Measurements from ENCODE around the gene TRPC1. TPM values are rescaled to one million over a fixed set of nuclear protein-coding genes. Genes with fewer than 3 reads are reported as not detected.
"Not testable (repeated sequence)": the region's sequence is repeated elsewhere in the genome, so short reads cannot be mapped to it uniquely, and the experiment has no call there.

Gene TRPC1
- total RNA-seq, result 1 to 10 TPM; 3.1 to 9.7 TPM

DNA sequence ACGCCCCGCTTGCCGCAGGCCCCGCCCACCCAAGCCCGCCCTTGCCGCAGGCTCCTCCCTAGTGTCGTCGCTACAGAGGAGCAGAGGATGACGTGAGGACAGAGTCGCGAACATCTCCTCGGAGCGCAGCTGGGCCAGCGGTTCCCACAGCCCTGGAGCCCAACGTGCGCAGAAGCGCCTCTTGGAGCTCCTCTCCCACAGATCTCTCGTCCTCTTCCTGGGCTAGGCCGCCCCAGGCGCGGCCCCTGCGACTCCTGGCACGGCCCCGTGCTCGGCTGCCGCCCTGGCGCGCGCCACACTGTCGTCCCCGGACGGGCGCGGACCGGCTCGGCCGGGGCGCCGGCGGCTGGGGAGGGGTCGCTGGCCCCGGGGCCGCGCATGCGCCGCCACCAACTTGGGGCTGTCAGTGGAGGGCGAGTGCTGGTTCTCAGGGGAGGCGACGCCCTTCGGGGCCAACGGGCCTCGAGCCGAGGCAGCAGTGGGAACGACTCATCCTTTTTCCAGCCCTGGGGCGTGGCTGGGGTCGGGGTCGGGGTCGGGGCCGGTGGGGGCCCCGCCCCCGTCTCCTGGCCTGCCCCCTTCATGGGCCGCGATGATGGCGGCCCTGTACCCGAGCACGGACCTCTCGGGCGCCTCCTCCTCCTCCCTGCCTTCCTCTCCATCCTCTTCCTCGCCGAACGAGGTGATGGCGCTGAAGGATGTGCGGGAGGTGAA lies at the start of gene TRPC1:
TRPC1 (plus strand) TSS at position 67 of the 714 bp plus-strand sequence; CDS start at position 593, 526 bp downstream.
- peaks cover 0 to 6% of the 10 kb centered on the region in 2 donors for H3K9me3 Mint-ChIP-seq
- H3K36me3 Mint-ChIP-seq, result peaks cover 6 to 7% of the 10 kb centered on the region in 2 donors
- H3K27ac Mint-ChIP-seq, result peak within 1 kb of the TSS; percentile 87 to 90
- peak; percentile 94 to 97 for ATAC-seq
- peak; percentile 71 to 84 for DNase-seq (ENCODE audit: low spot score in 2 of 2)

DNA sequence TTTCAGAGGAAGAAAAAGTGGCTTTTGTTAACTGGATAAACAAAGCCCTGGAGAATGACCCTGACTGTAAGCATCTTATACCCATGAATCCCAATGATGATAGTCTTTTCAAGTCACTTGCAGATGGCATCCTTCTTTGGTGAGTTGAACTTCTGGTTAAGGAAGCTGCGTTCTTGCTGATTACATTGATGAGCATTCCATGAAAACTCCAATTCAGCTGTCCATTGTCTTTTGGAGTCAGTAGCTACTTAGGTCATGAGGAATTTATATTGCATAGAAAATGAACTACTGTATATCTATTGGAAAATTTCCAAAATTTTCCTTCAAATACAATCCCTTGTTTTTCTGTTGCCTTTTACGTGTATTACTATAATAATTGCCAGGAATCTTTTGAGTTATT lies 47.7 kb upstream of the TRPC1 start:
- Mint-ChIP-seq H3K36me3 (peaks cover 0 to 4% of the 10 kb centered on the region in 2 donors), H3K9me3 (no peaks in the 10 kb centered on the region), H3K27ac (no peak overlapping the region)
- DNase-seq (ENCODE audit: low spot score in 2 of 2) (no peak), ATAC-seq (no peak)

DNA sequence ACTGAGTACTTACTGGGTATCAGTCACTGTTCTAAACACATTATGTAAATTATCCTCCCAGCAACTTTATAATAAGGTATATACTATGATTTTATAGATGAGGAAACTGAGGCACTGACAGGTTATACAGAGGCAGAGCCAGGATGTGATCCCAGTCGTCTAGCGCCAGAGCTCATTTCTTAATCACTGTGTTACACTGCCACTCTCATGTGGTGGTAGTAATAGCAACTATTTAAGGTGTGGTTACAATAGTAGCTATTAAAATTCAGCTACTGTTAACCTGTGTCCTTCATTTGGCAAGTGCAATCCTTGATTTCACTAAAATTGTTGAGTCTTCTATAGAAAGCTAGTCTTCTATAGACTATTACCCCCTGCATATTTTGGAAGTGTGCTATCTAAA lies 43.1 kb upstream of the TRPC1 start:
- no peaks in the 10 kb centered on the region for H3K9me3 Mint-ChIP-seq
- no peak overlapping the region for H3K27ac Mint-ChIP-seq
- no peaks in the 10 kb centered on the region for H3K36me3 Mint-ChIP-seq
- DNase-seq (ENCODE audit: low spot score in 2 of 2) (no peak), ATAC-seq (no peak)

DNA sequence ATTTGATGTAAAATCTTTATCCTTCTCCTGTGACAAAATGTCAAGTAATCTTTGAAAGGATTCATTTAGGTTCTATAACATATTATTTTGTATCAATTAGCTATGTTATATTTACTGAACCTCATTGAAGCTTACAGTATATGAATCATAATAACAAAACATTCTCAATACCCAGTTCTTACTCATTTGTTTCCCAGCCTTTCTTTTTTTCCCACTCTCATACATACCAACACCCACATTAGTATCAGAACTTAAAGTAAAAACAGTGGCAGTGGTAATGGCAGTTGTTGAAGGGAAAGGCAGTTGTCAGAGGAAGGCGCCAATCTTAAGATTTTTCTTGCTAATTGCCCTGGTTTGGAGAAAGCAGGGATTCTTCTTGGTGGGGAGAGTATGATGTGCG lies 33.2 kb upstream of the TRPC1 start:
- ATAC-seq (peak in 1 of 2 donors; percentile 78), DNase-seq (ENCODE audit: low spot score in 2 of 2) (no peak)
- H3K9me3 Mint-ChIP-seq, result no peaks in the 10 kb centered on the region
- no peak overlapping the region for H3K27ac Mint-ChIP-seq
- H3K36me3 Mint-ChIP-seq, result no peaks in the 10 kb centered on the region

DNA sequence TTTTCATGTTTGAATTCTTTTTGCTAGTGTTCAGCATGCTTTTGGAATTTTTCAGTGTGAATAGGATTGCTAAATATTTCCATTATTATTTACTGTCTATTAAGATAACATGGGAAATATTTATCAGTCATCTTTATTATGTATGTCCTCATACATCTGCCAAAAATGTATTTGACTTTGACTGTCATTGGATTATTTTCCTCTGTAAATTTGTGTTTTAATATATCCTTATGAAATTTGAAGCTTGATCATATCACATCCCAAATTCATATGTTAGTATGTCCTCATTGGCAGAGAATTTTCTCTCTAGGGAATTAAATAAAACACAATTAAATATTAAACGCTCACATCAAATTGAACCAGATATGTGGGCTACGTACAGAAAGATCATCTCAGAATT lies 32.3 kb upstream of the TRPC1 start:
- Mint-ChIP-seq H3K36me3 (no peaks in the 10 kb centered on the region), H3K9me3 (no peaks in the 10 kb centered on the region), H3K27ac (no peak overlapping the region)
- no peak for DNase-seq (ENCODE audit: low spot score in 2 of 2)
- no peak for ATAC-seq

DNA sequence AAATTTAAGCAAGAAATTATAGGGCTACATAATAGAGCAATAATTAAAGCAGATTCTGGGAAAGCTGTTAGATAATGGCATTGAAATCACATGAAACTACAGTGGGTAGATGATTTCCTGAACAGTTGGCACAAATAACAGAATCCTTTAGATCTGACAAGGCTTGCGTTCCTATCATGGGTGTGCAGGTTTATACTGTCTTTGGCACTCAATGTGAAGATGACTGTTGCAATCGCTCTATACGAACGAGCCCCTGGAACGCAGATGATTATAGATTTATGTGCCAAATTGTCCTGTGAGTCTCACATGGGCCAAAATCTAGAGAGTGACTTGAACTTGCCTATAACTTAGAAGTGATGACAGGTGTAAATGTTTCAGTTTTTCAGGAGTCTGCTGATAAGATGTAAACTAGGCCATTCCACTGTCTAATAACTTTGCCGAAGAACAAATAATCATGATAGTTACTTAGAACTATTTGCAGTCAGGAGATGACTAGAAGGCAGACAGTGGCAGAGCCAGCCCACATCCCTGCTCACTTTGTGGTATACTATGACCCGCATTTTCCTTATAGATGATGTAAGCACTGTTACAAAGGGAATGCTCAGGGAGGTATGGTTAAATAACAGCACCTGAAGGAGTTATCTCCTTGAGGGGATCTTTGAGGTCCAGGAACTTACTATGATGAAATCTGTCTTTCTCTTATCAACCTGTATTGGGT lies 30.5 kb upstream of the TRPC1 start:
- no peak for DNase-seq (ENCODE audit: low spot score in 2 of 2)
- peak in 1 of 2 donors; percentile 49 for ATAC-seq
- Mint-ChIP-seq H3K9me3 (no peaks in the 10 kb centered on the region), H3K36me3 (no peaks in the 10 kb centered on the region), H3K27ac (no peak overlapping the region)

DNA sequence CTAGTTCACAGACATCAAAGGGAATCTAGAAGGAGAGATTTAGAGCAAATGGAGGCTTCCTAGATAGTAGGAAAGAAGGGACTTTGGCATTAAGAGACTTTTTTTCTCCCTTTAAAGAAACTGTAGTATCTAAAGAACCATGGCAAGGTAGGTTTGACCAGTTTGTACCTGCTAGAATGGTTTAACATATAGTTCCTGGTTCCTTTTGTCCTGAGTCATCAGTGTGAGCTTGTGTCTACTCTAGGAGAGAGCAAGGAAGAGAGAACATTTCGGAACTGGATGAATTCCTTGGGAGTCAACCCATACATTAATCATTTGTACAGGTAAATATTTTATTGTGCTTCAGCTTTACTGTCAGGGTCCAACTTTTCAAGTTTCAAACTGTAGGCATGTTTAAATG lies 29.6 kb upstream of the TRPC1 start:
- Mint-ChIP-seq H3K36me3 (no peaks in the 10 kb centered on the region), H3K27ac (no peak overlapping the region), H3K9me3 (no peaks in the 10 kb centered on the region)
- DNase-seq (ENCODE audit: low spot score in 2 of 2), result no peak
- no peak for ATAC-seq

DNA sequence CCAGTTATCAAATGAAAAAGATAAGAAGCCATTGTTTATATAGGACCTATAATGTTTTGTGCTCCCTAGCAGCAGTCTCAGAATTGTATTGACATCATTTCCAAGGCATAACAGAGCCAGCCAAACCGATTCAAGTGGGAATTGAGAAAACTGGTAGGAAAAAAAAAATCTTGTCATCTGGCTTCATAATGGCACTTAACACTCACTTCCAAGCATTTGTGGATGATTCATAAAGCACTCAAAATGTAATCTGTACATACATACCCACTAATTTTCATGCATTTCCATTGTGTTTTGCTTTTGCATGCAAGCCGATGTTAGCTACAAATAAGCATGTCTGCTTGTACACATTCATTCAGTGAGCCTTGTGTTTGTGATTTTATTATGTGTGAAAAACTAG lies 18.6 kb upstream of the TRPC1 start:
- no peak for ATAC-seq
- H3K36me3 Mint-ChIP-seq, result no peaks in the 10 kb centered on the region

DNA sequence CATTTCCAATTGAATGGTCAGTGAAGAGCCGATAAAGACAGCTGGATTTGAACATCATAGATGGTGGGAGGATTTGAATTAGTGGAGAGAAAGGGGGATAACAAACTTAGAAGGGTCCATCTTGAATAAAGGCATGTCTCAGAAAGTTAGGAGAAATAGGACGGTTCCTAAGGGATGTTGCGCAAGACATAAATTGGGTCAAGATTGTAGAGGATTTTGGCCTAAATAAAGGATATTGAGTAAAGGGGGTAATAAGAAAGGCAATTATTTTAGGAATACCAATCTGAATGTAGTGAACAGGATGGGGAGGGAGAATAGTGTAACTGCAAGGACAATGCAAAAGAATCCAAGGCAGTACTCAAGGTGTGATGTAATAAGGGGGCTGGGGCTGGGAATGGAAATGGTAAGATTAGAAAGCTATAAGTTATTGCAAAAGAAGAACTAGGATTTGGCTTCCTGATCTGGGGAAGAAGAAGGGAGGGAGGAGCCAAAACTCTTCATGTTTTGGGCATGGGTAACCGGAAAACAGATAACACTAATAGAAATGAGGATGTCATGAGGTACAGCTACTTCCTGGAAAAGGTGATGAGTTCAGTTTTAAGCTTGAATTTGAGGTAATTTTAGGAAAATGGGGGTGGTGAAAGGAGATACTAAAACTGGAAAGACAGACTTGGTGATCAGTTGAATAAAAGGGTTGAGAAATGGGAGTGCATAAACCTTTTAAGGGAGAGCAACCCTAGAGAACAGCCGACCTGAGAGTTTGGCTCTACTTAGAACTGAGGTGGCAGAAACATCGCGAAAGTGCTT lies 17.3 kb upstream of the TRPC1 start:
- DNase-seq (ENCODE audit: low spot score in 2 of 2) (no peak), ATAC-seq (no peak)
- H3K36me3 Mint-ChIP-seq, result no peaks in the 10 kb centered on the region
- no peaks in the 10 kb centered on the region for H3K9me3 Mint-ChIP-seq
- H3K27ac Mint-ChIP-seq, result no peak overlapping the region

More for the DNA sequence above, 18.6 kb upstream of the TRPC1 start:
- Mint-ChIP-seq H3K9me3 (peaks cover 0 to 4% of the 10 kb centered on the region in 2 donors), H3K27ac (no peak overlapping the region)
- no peak for DNase-seq (ENCODE audit: low spot score in 2 of 2)

DNA sequence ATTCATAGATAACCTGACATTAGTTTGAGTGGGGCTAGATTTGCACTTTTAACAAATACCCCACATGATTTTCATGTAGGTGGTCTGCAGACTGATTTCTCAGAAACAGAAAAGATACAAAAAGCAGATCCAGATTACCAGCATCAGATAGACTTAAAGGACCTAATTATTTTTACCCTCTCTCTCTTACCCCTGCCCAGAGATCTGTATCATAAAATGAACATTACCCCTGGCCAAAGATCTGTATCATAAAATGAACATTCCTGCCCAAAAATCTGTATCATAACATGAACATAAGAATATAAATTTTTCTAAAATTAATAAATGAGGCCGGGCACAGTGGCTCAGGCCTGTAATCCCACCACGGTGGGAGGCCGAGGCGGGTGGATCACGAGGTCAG lies 14.6 kb upstream of the TRPC1 start:
- no peak for DNase-seq (ENCODE audit: low spot score in 2 of 2)
- Mint-ChIP-seq H3K36me3 (no peaks in the 10 kb centered on the region), H3K9me3 (no peaks in the 10 kb centered on the region), H3K27ac (no peak overlapping the region)
- ATAC-seq, result no peak

DNA sequence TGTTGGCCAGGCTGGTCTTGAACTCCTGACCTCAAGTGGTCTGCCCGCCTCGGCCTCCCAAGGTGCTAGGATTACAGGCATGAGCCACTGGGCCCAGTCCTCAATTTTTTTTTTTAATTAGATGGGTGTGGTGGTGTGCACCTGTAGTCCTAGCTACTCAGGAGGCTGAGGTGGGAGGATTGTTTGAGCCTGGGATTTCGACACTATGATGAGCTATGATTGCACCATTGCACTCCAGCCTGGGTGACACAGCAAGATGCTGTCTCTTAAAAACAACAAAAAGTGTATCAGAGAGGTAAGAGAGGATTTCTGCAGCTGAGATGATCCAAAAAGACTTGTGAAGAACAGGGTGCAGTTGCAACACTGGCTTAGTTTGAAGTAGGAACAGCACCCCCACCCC lies 9.0 kb upstream of the TRPC1 start:
- not testable (repeated sequence) for H3K9me3 Mint-ChIP-seq; H3K36me3 Mint-ChIP-seq; H3K27ac Mint-ChIP-seq; ATAC-seq; DNase-seq (ENCODE audit: low spot score in 2 of 2)

DNA sequence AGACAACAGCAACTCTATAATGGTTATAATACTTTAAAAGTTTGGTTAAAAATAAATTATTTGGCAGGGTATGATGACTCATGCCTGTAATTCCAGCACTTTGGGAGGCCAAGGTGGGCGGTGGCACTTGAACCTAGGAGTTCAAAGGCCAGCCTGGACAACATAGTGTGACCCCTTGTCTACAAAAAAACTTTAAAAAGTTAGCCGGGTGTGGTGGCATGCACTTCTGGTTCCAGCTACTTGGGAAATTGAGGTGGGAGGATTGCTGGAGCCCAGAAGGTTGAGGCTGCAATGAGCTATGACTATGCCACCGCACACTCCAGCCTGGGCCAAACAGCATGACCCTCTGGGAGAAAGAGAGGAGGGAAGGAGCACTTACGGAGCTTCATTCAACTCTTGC lies 7.7 kb upstream of the TRPC1 start:
- DNase-seq (ENCODE audit: low spot score in 2 of 2) (no peak), ATAC-seq (no peak)
- H3K9me3 Mint-ChIP-seq, result peaks cover 0 to 3% of the 10 kb centered on the region in 2 donors
- H3K36me3 Mint-ChIP-seq, result no peaks in the 10 kb centered on the region
- no peak overlapping the region for H3K27ac Mint-ChIP-seq

DNA sequence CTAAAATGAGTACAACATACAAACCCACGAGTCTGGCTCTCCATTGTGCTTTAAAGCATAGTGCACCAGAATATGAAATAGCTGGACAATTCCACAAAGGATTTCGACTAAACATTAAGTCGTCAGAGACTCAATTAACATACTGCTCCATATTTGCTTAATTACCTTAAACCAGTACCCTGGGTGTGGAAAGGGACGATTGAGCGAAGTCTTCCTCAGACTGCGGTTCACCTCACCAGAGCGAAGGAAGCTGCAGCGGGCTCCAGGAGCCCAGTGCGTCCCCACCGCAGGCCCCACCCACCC lies 218 bp upstream of the TRPC1 start:
- DNase-seq (ENCODE audit: low spot score in 2 of 2) (no peak), ATAC-seq (no peak)
- Mint-ChIP-seq H3K27ac (peak overlapping the region in 1 of 2 donors; percentile 87), H3K36me3 (peaks cover 6 to 7% of the 10 kb centered on the region in 2 donors), H3K9me3 (peaks cover 0 to 6% of the 10 kb centered on the region in 2 donors)

DNA sequence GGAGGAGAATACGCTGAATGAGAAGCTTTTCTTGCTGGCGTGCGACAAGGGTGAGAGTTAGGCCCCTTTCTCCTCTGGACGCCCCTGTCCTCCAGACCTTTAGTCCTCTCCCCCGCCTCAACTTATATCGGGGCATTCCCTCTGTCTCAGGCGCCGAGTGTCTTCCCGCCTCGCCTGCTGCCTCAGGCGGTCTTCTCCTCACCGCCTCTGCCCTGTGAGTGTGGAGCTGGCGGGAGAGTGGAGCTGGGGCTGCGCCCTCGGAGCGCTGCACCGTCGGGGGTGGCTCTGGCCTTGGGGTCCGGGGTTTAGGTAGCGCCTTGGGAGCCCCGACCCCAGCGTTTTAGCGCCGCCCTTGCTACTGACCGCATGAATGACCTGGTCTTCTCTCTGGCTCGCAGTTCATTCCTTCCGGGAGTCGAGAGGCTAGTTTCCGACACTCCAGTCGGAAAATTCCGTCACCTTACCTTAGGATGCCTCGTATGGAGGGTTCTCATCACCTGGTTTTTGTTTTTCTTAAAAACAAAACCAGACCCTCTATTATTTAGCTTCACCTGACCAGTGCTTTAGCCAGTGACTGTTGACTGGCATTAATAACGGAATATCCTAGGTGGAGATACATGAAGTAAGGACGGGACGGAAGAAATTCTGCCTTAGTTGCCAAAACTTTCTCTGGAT lies 985 bp downstream of the TRPC1 start:
- peak overlapping the region; percentile 87 to 90 for H3K27ac Mint-ChIP-seq
- ATAC-seq, result peak; percentile 18 to 32
- peaks cover 0 to 6% of the 10 kb centered on the region in 2 donors for H3K9me3 Mint-ChIP-seq
- DNase-seq (ENCODE audit: low spot score in 2 of 2), result no peak
- peaks cover 6 to 7% of the 10 kb centered on the region in 2 donors for H3K36me3 Mint-ChIP-seq

DNA sequence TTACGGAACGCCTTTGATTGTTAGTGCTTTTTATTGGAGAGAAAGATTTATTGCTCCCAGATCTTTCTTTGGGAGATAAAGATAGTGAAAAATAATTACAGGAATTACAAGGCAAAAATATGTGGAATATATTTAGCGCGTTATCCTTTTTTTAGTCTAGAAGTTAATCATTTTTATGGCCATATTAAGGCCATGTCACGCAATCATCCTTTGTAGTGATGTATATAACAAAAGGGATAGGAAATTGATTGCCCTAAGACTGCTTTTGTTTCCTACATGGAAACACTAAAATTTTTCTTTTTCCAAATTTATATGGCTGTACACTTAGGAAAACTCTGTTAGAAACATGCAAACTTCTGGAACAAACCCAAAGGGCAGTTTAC lies 1.5 kb downstream of the TRPC1 start:
- no peak for DNase-seq (ENCODE audit: low spot score in 2 of 2)
- ATAC-seq, result no peak
- Mint-ChIP-seq H3K27ac (peak overlapping the region in 1 of 2 donors; percentile 87), H3K9me3 (peaks cover 0 to 4% of the 10 kb centered on the region in 2 donors), H3K36me3 (peaks cover 6 to 7% of the 10 kb centered on the region in 2 donors)

DNA sequence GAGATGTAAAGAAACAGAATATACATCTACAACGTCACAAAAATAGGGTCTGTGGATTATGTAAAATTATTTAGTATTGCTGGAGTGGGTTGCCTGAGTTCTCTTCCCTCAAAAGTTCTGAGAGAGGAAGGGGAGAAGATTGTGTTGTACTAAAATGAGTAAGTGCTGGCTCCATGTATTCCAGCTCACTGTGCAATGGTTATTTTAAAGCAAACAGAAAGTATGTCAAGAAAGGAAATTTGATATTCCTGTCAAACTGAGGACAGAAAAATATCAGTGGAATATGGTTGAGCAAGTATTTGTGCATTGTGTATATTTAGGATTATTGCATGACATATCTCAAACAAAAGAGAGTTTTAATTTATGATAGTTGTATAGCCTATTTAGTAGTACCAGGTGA lies 2.2 kb downstream of the TRPC1 start:
- Mint-ChIP-seq H3K36me3 (peaks cover 6 to 7% of the 10 kb centered on the region in 2 donors), H3K27ac (no peak overlapping the region), H3K9me3 (peaks cover 0 to 3% of the 10 kb centered on the region in 2 donors)
- ATAC-seq, result no peak
- DNase-seq (ENCODE audit: low spot score in 2 of 2), result no peak

DNA sequence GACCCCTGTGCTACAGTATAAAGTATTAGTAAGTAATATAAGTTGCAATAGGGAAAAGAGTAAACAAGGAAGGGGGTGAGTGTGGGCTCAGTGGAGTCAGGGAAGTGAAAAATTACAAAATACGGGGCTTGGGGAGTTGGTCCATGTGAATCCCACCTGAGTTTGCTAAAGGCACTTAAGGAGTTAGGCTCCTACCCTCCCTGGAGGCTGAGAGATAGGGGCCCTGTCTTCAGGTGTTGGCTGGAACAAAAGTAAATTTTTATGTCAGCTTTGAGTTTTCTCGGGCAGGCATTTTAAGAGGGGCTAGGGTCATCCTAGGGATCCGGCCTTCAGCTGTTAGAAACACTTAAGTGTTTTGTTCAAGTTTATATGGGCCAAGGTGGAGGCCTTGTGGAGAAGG lies 8.2 kb downstream of the TRPC1 start:
- no peak for DNase-seq (ENCODE audit: low spot score in 2 of 2)
- no peak overlapping the region for H3K27ac Mint-ChIP-seq
- H3K36me3 Mint-ChIP-seq, result no peaks in the 10 kb centered on the region
- no peak for ATAC-seq
- H3K9me3 Mint-ChIP-seq, result no peaks in the 10 kb centered on the region
